GM21786 (cell line): Measurements from ENCODE around the gene KCNK7.

ENCODE experiments used
- ATAC-seq: cut with Tn5 transposase; IDR thresholded peaks from one replicate; pipeline ENCODE4 v1.9.1; 2021; ENCODE audit not compliant: unreplicated experiment

KCNK7 gene

GRCh38 chr11:65629579-65629978, 34.0 kb upstream of the KCNK7 start:
- ATAC-seq: no peak

- ATAC-seq: no peak
Measured at GRCh38 chr11:65627202-65627601, 31.6 kb upstream of the KCNK7 start.

GRCh38 chr11:65625628-65626342, 30.2 kb upstream of the KCNK7 start:
- ATAC-seq: no peak

- ATAC-seq: no peak
Measured at GRCh38 chr11:65624931-65625627, 29.5 kb upstream of the KCNK7 start.

GRCh38 chr11:65623852-65624616, 28.4 kb upstream of the KCNK7 start:
- ATAC-seq: no peak

GRCh38 chr11:65623177-65623576, 27.6 kb upstream of the KCNK7 start:
- ATAC-seq: no peak

- ATAC-seq: no peak
Measured at GRCh38 chr11:65622011-65622410, 26.4 kb upstream of the KCNK7 start.

GRCh38 chr11:65621460-65621859, 25.9 kb upstream of the KCNK7 start:
- no peak for ATAC-seq

- ATAC-seq: no peak
Measured at GRCh38 chr11:65620666-65621065, 25.1 kb upstream of the KCNK7 start.

- ATAC-seq: no peak
Measured at GRCh38 chr11:65619281-65619928, 23.8 kb upstream of the KCNK7 start.

- ATAC-seq: no peak
Measured at GRCh38 chr11:65618763-65619162, 23.2 kb upstream of the KCNK7 start.

- no peak for ATAC-seq
Measured at GRCh38 chr11:65617990-65618751, 22.6 kb upstream of the KCNK7 start.

- ATAC-seq: no peak
Measured at GRCh38 chr11:65617136-65617850, 21.7 kb upstream of the KCNK7 start.

GRCh38 chr11:65616575-65617001, 21.0 kb upstream of the KCNK7 start:
- ATAC-seq: no peak

- ATAC-seq: no peak
Measured at GRCh38 chr11:65615950-65616574, 20.5 kb upstream of the KCNK7 start.

GRCh38 chr11:65615229-65615949, 19.8 kb upstream of the KCNK7 start, which contains the start of gene PCNX3:
PCNX3 (plus strand) TSS chr11:65615776; CDS start chr11:65616312, 536 bp downstream.
- peak; percentile 82 for ATAC-seq

- no peak for ATAC-seq
Measured at GRCh38 chr11:65613091-65613928, 17.7 kb upstream of the KCNK7 start.

GRCh38 chr11:65612691-65613090, 17.1 kb upstream of the KCNK7 start:
- no peak for ATAC-seq
